H1 (cell line): ENCODE measurements around the gene SHROOM3. TPM values are rescaled to one million over a fixed set of nuclear protein-coding genes. Genes with fewer than 3 reads are reported as not detected.

Experiments used
- CTCF ChIA-PET: fragments of 300-600 bp; sonication (Branson Sonifier 250); formaldehyde crosslinking; loops from one replicate; lab custom pipeline; 2021; ENCODE audit not compliant: partially characterized antibody; lab: Charles Lee
- POLR2A ChIA-PET: fragments of 300-600 bp; sonication (Branson Sonifier 250); formaldehyde crosslinking; loops from one replicate; lab custom pipeline; 2021; ENCODE audit warnings: inconsistent platforms; ENCODE audit not compliant: partially characterized antibody; lab: Charles Lee
- DNase-seq, 2 experiments: peaks; one replicate each; pipeline versions ENCODE4 v3.0.0 to v3.0.0-alpha.2; 2010 to 2022; ENCODE audit warnings: low spot score in 2 of 2, low read depth in 1 of 2, mixed read lengths in 1 of 2
- FAIRE-seq: peaks from 2 replicates; lab custom pipeline; 2011; peaks lifted over from hg19 to GRCh38; lab: Jason Lieb, UNC
- H2AFZ ChIP-seq: 2 replicates; pipeline ENCODE4 v1.8.1; 2012; ENCODE audit warnings: low read length, inconsistent platforms
- H2AK5ac ChIP-seq: 2 replicates; pipeline ENCODE4 v1.6.1; 2013; ENCODE audit warnings: low read depth, low read length
- H2BK120ac ChIP-seq: replicated peaks from 2 replicates; pipeline ENCODE3; 2013; ENCODE audit warnings: low read depth, low read length, inconsistent platforms
- H2BK12ac ChIP-seq: 2 replicates; pipeline ENCODE4 v1.6.1; 2013; ENCODE audit warnings: low read depth, low read length
- H2BK15ac ChIP-seq: 2 replicates; pipeline ENCODE4 v1.6.1; 2013; ENCODE audit warnings: low read length
- H2BK20ac ChIP-seq: 2 replicates; pipeline ENCODE4 v1.6.1; 2013; ENCODE audit warnings: low read length
- H2BK5ac ChIP-seq: 2 replicates; pipeline ENCODE4 v1.6.1; 2013; ENCODE audit warnings: low read depth, low read length
- H3K14ac ChIP-seq: 2 replicates; pipeline ENCODE4 v1.6.1; 2013; ENCODE audit warnings: inconsistent platforms; ENCODE audit not compliant: insufficient read length
- H3K18ac ChIP-seq: 2 replicates; pipeline ENCODE4 v1.6.1; 2013; ENCODE audit warnings: low read length; ENCODE audit errors: extremely low read depth
- H3K23ac ChIP-seq: 2 replicates; pipeline ENCODE4 v1.6.1; 2013; ENCODE audit warnings: inconsistent platforms; ENCODE audit not compliant: insufficient read length
- H3K23me2 ChIP-seq: 2 replicates; pipeline ENCODE4 v1.6.1; 2013; ENCODE audit warnings: low read depth, low read length
- H3K27ac ChIP-seq: 2 replicates; pipeline ENCODE4 v1.6.1; 2011; ENCODE audit warnings: low read depth, low read length, inconsistent platforms
- H3K27me3 ChIP-seq, 4 experiments: replicated peaks in 1 of 4; 1 replicate in 1 of 4; 2 replicates in 3 of 4; pipeline versions ENCODE4 v1.6.1 to v1.8.1; 2011 to 2013; ENCODE audit warnings: low read length in 3 of 4, mild to moderate bottlenecking in 3 of 4, inconsistent platforms in 2 of 4, mixed read lengths in 2 of 4, moderate library complexity in 1 of 4; ENCODE audit not compliant: control insufficient read depth in 3 of 4, insufficient read depth in 3 of 4; ENCODE audit errors: extremely low read depth in 1 of 4
- H3K36me3 ChIP-seq, 4 experiments: 2 replicates each; pipeline versions ENCODE4 v1.6.1 to v1.8.1; 2011 to 2013; ENCODE audit warnings: mild to moderate bottlenecking in 4 of 4, low read length in 3 of 4, moderate library complexity in 2 of 4, control low read depth in 1 of 4, inconsistent platforms in 1 of 4; ENCODE audit not compliant: insufficient read depth in 4 of 4, control insufficient read depth in 2 of 4
- H3K4ac ChIP-seq: replicated peaks from 2 replicates; pipeline ENCODE3; 2013; ENCODE audit warnings: low read length, low read depth, mixed read lengths, inconsistent platforms; ENCODE audit not compliant: insufficient read length
- H3K4me1 ChIP-seq, 4 experiments: replicated peaks in 1 of 4; 1 replicate in 1 of 4; 2 replicates in 3 of 4; pipeline versions ENCODE4 v1.6.1 to v1.8.1; 2011 to 2013; ENCODE audit warnings: low read length in 3 of 4, inconsistent platforms in 2 of 4, mixed read lengths in 1 of 4; ENCODE audit not compliant: insufficient read depth in 4 of 4, control insufficient read depth in 3 of 4
- H3K4me2 ChIP-seq, 2 experiments: 2 replicates each; pipeline versions ENCODE4 v1.6.1 to v1.8.1; 2011 to 2013; ENCODE audit warnings: low read depth in 2 of 2, low read length in 2 of 2, control low read depth in 1 of 2, inconsistent platforms in 1 of 2, mild to moderate bottlenecking in 1 of 2; ENCODE audit not compliant: insufficient read depth in 1 of 2
- H3K4me3 ChIP-seq, 4 experiments: fragments of 200-600, 300-600 bp in 1 of 4; sonication (generic), shearing (Covaris generic), sonication (Bioruptor Twin) in 1 of 4; 2 replicates each; pipeline versions ENCODE4 v1.5.1 to v1.8.1; 2011 to 2016; ENCODE audit warnings: low read length in 4 of 4, low read depth in 3 of 4, control low read depth in 2 of 4, inconsistent platforms in 2 of 4, mild to moderate bottlenecking in 2 of 4, mixed read lengths in 1 of 4, moderate library complexity in 1 of 4; ENCODE audit not compliant: insufficient read depth in 2 of 4; ENCODE audit errors: extremely low read depth in 1 of 4
- H3K56ac ChIP-seq: replicated peaks from 2 replicates; pipeline ENCODE3; 2013; ENCODE audit warnings: low read depth, mild to moderate bottlenecking, mixed read lengths, low read length, inconsistent platforms; ENCODE audit not compliant: insufficient read length
- H3K79me1 ChIP-seq: 2 replicates; pipeline ENCODE4 v1.6.1; 2013; ENCODE audit warnings: low read depth, low read length, control low read depth
- H3K79me2 ChIP-seq, 2 experiments: 2 replicates each; pipeline versions ENCODE4 v1.6.1 to v1.8.1; 2012 to 2013; ENCODE audit warnings: low read length in 2 of 2, mild to moderate bottlenecking in 2 of 2, inconsistent platforms in 1 of 2; ENCODE audit not compliant: insufficient read depth in 2 of 2, control insufficient read depth in 1 of 2
- H3K9ac ChIP-seq, 4 experiments: replicated peaks in 1 of 4; 1 replicate in 1 of 4; 2 replicates in 3 of 4; pipeline versions ENCODE4 v1.6.1 to v1.8.1; 2011 to 2013; ENCODE audit warnings: low read depth in 3 of 4, low read length in 3 of 4, control low read depth in 2 of 4, mild to moderate bottlenecking in 2 of 4, moderate library complexity in 2 of 4, inconsistent platforms in 1 of 4; ENCODE audit errors: extremely low read depth in 1 of 4
- H3K9me3 ChIP-seq, 2 experiments: 2 replicates each; pipeline versions ENCODE4 v1.6.1 to v1.8.1; 2012 to 2013; ENCODE audit warnings: mild to moderate bottlenecking in 2 of 2, moderate library complexity in 2 of 2, control low read depth in 1 of 2, inconsistent platforms in 1 of 2, low read depth in 1 of 2, low read length in 1 of 2, mixed read lengths in 1 of 2; ENCODE audit not compliant: insufficient read depth in 2 of 2
- H4K20me1 ChIP-seq, 2 experiments: replicated peaks in 1 of 2; 2 replicates each; pipeline versions ENCODE3 to v1.8.1; 2011 to 2013; ENCODE audit warnings: inconsistent platforms in 2 of 2, low read length in 2 of 2, mild to moderate bottlenecking in 1 of 2; ENCODE audit not compliant: insufficient read depth in 2 of 2, control insufficient read depth in 1 of 2
- H4K5ac ChIP-seq: 2 replicates; pipeline ENCODE4 v1.6.1; 2013; ENCODE audit warnings: low read length, low read depth, mixed read lengths, inconsistent platforms; ENCODE audit not compliant: insufficient read length
- H4K8ac ChIP-seq: 2 replicates; pipeline ENCODE4 v1.8.0; 2013; ENCODE audit warnings: mild to moderate bottlenecking, moderate library complexity, low read length, inconsistent platforms; ENCODE audit not compliant: insufficient read depth; ENCODE audit errors: extremely low read depth
- H4K91ac ChIP-seq: replicated peaks from 2 replicates; pipeline ENCODE3; 2013; ENCODE audit warnings: low read length, mixed read lengths, inconsistent platforms; ENCODE audit not compliant: insufficient read length
- ATF3 ChIP-seq: IDR thresholded peaks from 2 replicates; pipeline ENCODE4 v1.6.1; 2011; ENCODE audit warnings: low read depth, mild to moderate bottlenecking, low read length; ENCODE audit not compliant: insufficient read depth
- EZH2 ChIP-seq: fragments of 200-600 bp; sonication (generic); IDR thresholded peaks from 2 replicates; pipeline ENCODE4 v1.7.1; 2012; ENCODE audit warnings: low read depth, mild to moderate bottlenecking, moderate library complexity, low read length, inconsistent platforms; ENCODE audit not compliant: severe bottlenecking
- POLR2AphosphoS5 ChIP-seq: IDR thresholded peaks from 2 replicates; pipeline ENCODE4 v1.6.1; 2011; ENCODE audit warnings: low read depth, low read length
- POU5F1 ChIP-seq: IDR thresholded peaks from 2 replicates; pipeline ENCODE4 v1.6.1; 2011; ENCODE audit warnings: low read depth, mild to moderate bottlenecking, low read length, moderate library complexity
- SAP30 ChIP-seq: fragments of 300-600 bp; sonication (generic); IDR thresholded peaks from 2 replicates; pipeline ENCODE4 v1.7.1; 2012; ENCODE audit warnings: low read length, moderate library complexity, mild to moderate bottlenecking, inconsistent platforms; ENCODE audit not compliant: insufficient read depth, insufficient replicate concordance
- SIX5 ChIP-seq: IDR thresholded peaks from 2 replicates; pipeline ENCODE4 v1.6.1; 2011; ENCODE audit warnings: mild to moderate bottlenecking, low read depth, low read length
- SRF ChIP-seq: IDR thresholded peaks from 2 replicates; pipeline ENCODE4 v1.6.1; 2011; ENCODE audit warnings: mild to moderate bottlenecking, low read depth, low read length, moderate library complexity
- TCF12 ChIP-seq: IDR thresholded peaks from 2 replicates; pipeline ENCODE4 v1.6.1; 2011; ENCODE audit warnings: low read depth, mild to moderate bottlenecking, low read length
- WGBS, 2 experiments: shearing (Covaris generic) in 1 of 2; methylation state at CpG; one replicate each; pipeline versions ENCODE4 v1.1.6 to v1.1.7; 2013 to 2015; ENCODE audit warnings: low lambda C conversion rate in 2 of 2, mixed read lengths in 2 of 2, inconsistent platforms in 1 of 2, low coverage in 1 of 2, missing lambda C conversion rate in 1 of 2; ENCODE audit not compliant: insufficient replicate concordance in 2 of 2, insufficient coverage in 1 of 2, insufficient read length in 1 of 2; ENCODE audit errors: extremely low coverage in 1 of 2, missing lambda C conversion rate in 1 of 2; 5-methylcytosine and 5-hydroxymethylcytosine counted together
- polyA plus RNA-seq, 7 experiments: library from polyadenylated mRNA; depleted of rRNA in 3 of 7; stranded (reverse) in 5 of 7; unstranded in 2 of 7; fragments of >200 nt in 5 of 7; fragments of 200-250 nt in 2 of 7; gene quantifications; 1 replicate in 5 of 7; 2 replicates in 1 of 7; 4 replicates in 1 of 7; pipeline versions ENCODE4 v1.2.1 to v1.2.3, GENCODE V29; 2011 to 2013; ENCODE audit warnings: missing spikeins in 2 of 7, mixed read lengths in 2 of 7
- total RNA-seq: library from RNA; stranded (reverse); fragmentation: NEBNext Ultra II Directional; extraction: Animal tissue kit (Norgen Biotek cat#: 25700); gene quantifications from 2 replicates; pipeline ENCODE4 v1.2.1, GENCODE V29; 2021

The SHROOM3 gene
- total and polyA plus RNA-seq, 2 of the 8 experiments (the other 6 are each of a cell fraction or from before 2014, with no cell fraction given), result 15.8 to 34.0 TPM

- no peak overlapping the region for H3K18ac ChIP-seq
- H2BK120ac ChIP-seq, result no peak overlapping the region
- peaks cover 0 to 2% (median 0%) of the 10 kb centered on the region in 4 experiments; a peak in 1 of 8 replicates for H3K36me3 ChIP-seq
- no peak overlapping the region for H3K9ac ChIP-seq
- H4K91ac ChIP-seq, result no peak overlapping the region
- H2BK15ac ChIP-seq, result no peak overlapping the region
- TF ChIP-seq EZH2 (no peak), ATF3 (no peak), POU5F1 (no peak), POLR2AphosphoS5 (no peak), SIX5 (no peak), TCF12 (no peak), SAP30 (no peak), SRF (no peak)
- H2BK20ac ChIP-seq, result no peak overlapping the region
- H3K79me1 ChIP-seq, result no peaks in the 10 kb centered on the region
- no peaks in the 10 kb centered on the region for H3K27me3 ChIP-seq
- no peak overlapping the region for H2AK5ac ChIP-seq
- H3K56ac ChIP-seq, result no peak overlapping the region
- FAIRE-seq, result no peak
- H2BK12ac ChIP-seq, result no peak overlapping the region
- H3K23me2 ChIP-seq, result no peaks in the 10 kb centered on the region
- no peak for DNase-seq
- no peak overlapping the region for H2BK5ac ChIP-seq
- POLR2A ChIA-PET, result interaction anchor here (0.9 to 1.5 kb wide), 5 partner anchors 15 to 192 kb away, joined by 3 to 4 read pairs (median 3); no protein-coding TSS in a partner anchor
- H3K4me2 ChIP-seq, result no peak overlapping the region
- CTCF ChIA-PET, result interaction anchor here (0.7 to 10.1 kb wide), 12 partner anchors 11 to 546 kb away, joined by 3 to 314 read pairs (median 4); partner anchors contain the start of gene SHROOM3
- H3K4me3 ChIP-seq, result no peak overlapping the region
- no peaks in the 10 kb centered on the region for H3K79me2 ChIP-seq
- no peak overlapping the region for H3K14ac ChIP-seq
- no peak overlapping the region for H3K4ac ChIP-seq
- no peak overlapping the region for H3K27ac ChIP-seq
- H4K8ac ChIP-seq, result no peak overlapping the region
- WGBS, 2 experiments, result 73% methylated on average over 4 of the region's 4 CpGs; no CpG with 5 or more reads in 1 of the 2 experiments
- no peaks in the 10 kb centered on the region for H4K20me1 ChIP-seq
- H3K23ac ChIP-seq, result no peak overlapping the region
- H2AFZ ChIP-seq, result no peak overlapping the region
- H3K4me1 ChIP-seq, result no peaks in the 10 kb centered on the region
- no peaks in the 10 kb centered on the region for H3K9me3 ChIP-seq
- no peak overlapping the region for H4K5ac ChIP-seq
Observed at GRCh38 chr4:76499461-76499860, 64.4 kb downstream of the SHROOM3 start.
